Measurements from ENCODE around the gene F12. TPM values are rescaled to one million over a fixed set of nuclear protein-coding genes. Genes with fewer than 3 reads are reported as not detected.

F12 gene
- total RNA-seq, 1 experiment from 2014 or later, result 30.0 TPM

DNA sequence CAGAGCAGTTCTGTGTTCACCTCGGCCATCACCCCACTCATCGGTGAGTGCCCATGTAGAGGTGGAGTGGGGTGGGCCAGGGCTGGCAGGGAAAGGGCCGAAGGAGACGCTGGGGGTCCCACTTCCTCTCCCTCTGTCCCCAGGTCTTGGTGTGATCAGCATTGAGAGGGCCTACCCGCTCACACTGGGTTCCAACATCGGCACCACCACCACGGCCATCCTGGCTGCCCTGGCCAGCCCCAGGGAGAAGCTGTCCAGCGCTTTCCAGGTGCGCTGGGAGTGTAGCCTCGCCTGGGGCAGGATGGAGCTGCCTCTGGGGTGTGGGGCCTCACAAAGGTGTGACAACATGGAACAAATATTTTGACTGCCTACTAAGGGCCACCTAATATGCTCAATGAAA lies 12.6 kb downstream of the F12 start:
- peaks cover 3 to 11% of the 10 kb centered on the region in 2 experiments for H3K4me1 ChIP-seq (ENCODE audit: control insufficient read depth in 1 of 2, insufficient read depth in 2 of 2, low read length in 2 of 2)
- no peak overlapping the region for H3K27ac ChIP-seq (ENCODE audit: low read depth, low read length)
- DNase-seq (ENCODE audit: low read depth, low spot score) (no peak), ATAC-seq (no peak)
- no peak overlapping the region for H2AFZ ChIP-seq (ENCODE audit: low read depth, low read length, poor library complexity, severe bottlenecking)
- no peaks in the 10 kb centered on the region for H3K9me3 ChIP-seq (ENCODE audit: control insufficient read depth in 1 of 2, insufficient read depth in 1 of 2, low read depth in 1 of 2, low read length in 2 of 2)
- CTCF ChIA-PET, result no interaction called here
- RAD21 ChIA-PET (ENCODE audit: low non-redundant PET in 1 of 2, low total read pairs in 2 of 2, uncharacterized antibody in 2 of 2, unreplicated experiment in 2 of 2), result no interaction called here
- no peaks in the 10 kb centered on the region for H3K79me2 ChIP-seq (ENCODE audit: insufficient read depth, low read length)
- intact Hi-C loops (cut with micrococcal nuclease), result no loop called here
- H3K27me3 ChIP-seq (ENCODE audit: insufficient read depth, low read length), result no peaks in the 10 kb centered on the region
- no peaks in the 10 kb centered on the region for H3K9me2 ChIP-seq (ENCODE audit: insufficient read depth)
- no peaks in the 10 kb centered on the region for H3K36me3 ChIP-seq (ENCODE audit: control insufficient read depth in 1 of 2, insufficient read depth in 2 of 2, low read length in 2 of 2)
- H4K20me1 ChIP-seq (ENCODE audit: insufficient read depth), result no peaks in the 10 kb centered on the region
- no peak overlapping the region for H3K9ac ChIP-seq (ENCODE audit: low read length)
- TF ChIP-seq CEBPB (IDR thresholded peaks at IDR 0.05; ENCODE audit: low read depth) (no peak), SRF (IDR thresholded peaks at IDR 0.05; ENCODE audit: low read depth) (no peak), EGR1 (IDR thresholded peaks at IDR 0.05; ENCODE audit: low read depth) (no peak), JUND (IDR thresholded peaks at IDR 0.05) (no peak), REST (IDR thresholded peaks at IDR 0.05; ENCODE audit: low read depth) (no peak), TCF7L2 (IDR thresholded peaks at IDR 0.05; ENCODE audit: borderline replicate concordance, extremely low read depth, insufficient read depth, insufficient read length) (no peak), ELF1 (IDR thresholded peaks at IDR 0.05; ENCODE audit: borderline replicate concordance, low read depth) (no peak), SIN3A (IDR thresholded peaks at IDR 0.05; ENCODE audit: low read depth) (no peak), CTCF (IDR thresholded peaks at IDR 0.05 in 2 of 3, conservative IDR thresholded peaks at IDR 0.05 in 1 of 3; ENCODE audit: borderline replicate concordance in 1 of 3, insufficient read depth in 1 of 3, low read depth in 2 of 3, low read length in 2 of 3) (no peak), EZH2phosphoT487 (IDR thresholded peaks at IDR 0.05; ENCODE audit: borderline replicate concordance) (no peak), YY1 (IDR thresholded peaks at IDR 0.05; ENCODE audit: extremely low read depth, insufficient replicate concordance, low read depth, low read length) (no peak), ZFX (IDR thresholded peaks at IDR 0.05) (no peak), POLR2A (IDR thresholded peaks at IDR 0.05; ENCODE audit: borderline replicate concordance, extremely low read depth, insufficient read depth, insufficient read length) (no peak), RAD21 (IDR thresholded peaks at IDR 0.05; ENCODE audit: low read depth) (no peak), MAX (IDR thresholded peaks at IDR 0.05) (no peak), ZNF274 (IDR thresholded peaks at IDR 0.05; ENCODE audit: low read depth, low read length) (no peak)
- TF ChIP-seq, protein P1, sequence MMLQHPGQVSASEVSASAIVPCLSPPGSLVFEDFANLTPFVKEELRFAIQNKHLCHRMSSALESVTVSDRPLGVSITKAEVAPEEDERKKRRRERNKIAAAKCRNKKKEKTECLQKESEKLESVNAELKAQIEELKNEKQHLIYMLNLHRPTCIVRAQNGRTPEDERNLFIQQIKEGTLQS (IDR thresholded peaks at IDR 0.05), result no peak
- no TSS peak for BruUV-seq (replicated peaks)
- no peak overlapping the region for H3K4me3 ChIP-seq (replicated peaks in 1 of 2; ENCODE audit: low read depth in 1 of 2, low read length in 2 of 2)
- H3K4me2 ChIP-seq (ENCODE audit: low read length), result no peak overlapping the region
- POLR2A ChIA-PET, result no interaction called here
